Activated CD8-positive, alpha-beta memory T cell treated with anti-CD3 and anti-CD28 coated beads, Interleukin-2, amount 50 U/mL, for 1 hour (primary cell): Measurements from ENCODE around the gene SOST.

Experiments
- DNase-seq: peaks from one replicate; pipeline ENCODE4 v3.0.0-alpha.2; 2020; ENCODE audit errors: extremely low read depth

The SOST gene

GRCh38 chr17:43774304-43775250 is 16.0 kb upstream of the SOST start:
- no peak for DNase-seq

DNA sequence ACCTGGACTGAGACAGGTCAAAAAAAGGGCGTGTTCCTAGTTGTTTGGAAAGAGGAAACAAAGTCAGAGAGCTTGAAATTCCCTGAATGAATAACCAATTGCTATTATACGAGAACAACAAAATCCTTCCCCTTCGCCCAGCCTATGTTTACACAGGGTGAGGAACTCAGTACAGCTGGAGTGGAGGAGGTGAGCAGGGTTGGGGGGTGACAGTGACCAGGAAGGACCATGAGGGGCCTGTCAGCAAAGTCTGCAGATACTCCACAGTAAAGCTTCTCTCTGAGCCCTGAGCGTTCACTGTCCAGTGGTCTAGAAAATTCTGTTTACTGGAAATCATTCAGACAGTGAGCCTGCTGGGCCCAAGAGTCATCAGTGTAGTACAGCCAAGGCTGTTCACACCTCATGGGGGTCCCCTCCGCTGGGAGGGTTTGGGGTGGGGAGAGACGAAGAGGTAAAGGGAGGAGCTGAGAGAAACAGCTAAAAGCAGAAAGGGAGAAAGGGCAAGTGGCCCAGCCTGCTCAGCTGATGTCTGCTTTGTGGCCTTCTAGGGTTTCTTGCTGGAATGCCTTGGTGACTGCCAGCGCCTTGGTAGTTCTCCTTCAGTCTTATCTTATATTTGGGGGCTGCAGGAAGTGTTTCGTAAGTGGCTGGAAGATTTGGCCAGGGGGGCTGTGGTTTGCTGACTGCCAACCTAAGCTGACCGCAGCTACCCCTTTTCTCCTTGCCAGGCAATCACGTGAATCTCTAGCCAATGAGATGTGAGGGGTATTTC is 14.5 kb upstream of the SOST start:
- DNase-seq = no peak

GRCh38 chr17:43771463-43771862 is 12.9 kb upstream of the SOST start:
- no peak for DNase-seq

GRCh38 chr17:43770957-43771356 is 12.4 kb upstream of the SOST start:
- no peak for DNase-seq

- DNase-seq = no peak
Measured at GRCh38 chr17:43769859-43770258, 11.3 kb upstream of the SOST start.

DNA sequence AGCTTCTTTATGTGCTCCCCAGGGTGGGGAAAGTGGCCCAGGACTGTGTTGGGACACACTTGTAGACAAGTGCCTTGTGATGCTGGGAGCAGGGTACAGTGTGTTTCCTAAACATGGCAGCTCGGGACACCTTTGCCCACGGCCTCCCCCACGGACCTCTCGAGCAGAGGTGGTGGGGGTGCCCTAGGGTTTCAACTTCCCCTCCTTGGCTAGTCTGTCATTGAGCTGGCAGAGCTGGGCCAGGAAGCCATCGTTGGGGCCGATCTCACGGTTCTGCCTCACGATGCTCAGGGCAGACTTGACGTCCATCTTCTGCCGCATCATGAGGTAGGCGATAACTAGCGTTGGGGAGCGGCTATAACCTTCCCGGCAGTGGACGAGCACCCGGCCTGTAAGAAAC is 10.8 kb upstream of the SOST start:
- no peak for DNase-seq

DNA sequence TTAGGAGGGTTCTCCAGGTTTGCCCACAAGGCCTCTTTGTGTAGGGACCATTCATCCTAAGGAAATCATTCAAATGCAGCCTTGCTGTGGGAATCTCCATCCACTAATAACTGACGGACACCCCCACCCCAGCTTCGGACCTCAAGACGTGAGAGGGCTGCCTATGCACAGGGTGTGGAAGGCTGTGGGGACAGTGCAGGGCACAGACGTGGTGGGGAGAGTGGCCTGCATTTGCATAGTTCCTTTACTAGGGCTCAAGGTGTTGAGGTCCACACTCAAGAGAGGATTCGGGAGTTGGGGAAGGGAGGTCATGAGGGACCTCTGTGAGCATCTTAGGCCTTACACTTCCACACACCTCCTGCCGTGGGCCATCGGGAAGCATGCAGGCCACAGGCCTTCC is 10.4 kb upstream of the SOST start:
- DNase-seq = no peak

DNA sequence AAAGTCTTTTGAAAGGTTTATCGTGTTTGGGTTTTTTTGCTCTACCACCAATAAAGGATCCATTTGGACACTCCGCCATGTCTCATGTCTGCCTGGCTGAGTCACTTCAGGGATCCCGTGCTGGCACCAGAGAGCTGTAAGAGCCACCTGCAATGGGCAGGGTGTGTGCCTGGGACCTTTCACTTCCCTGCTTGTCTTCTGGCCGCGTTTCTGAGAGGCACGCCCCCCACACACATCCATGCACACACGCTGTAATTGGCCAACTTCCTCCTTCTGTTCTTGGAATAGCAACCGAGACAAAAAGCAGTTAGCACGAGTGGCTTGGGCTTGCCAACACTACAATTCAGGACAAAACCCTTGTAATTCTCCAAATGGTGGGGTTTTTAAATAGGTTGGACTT is 9.8 kb upstream of the SOST start:
- DNase-seq = no peak

- no peak for DNase-seq
Measured at GRCh38 chr17:43767713-43768059, 9.1 kb upstream of the SOST start.

DNA sequence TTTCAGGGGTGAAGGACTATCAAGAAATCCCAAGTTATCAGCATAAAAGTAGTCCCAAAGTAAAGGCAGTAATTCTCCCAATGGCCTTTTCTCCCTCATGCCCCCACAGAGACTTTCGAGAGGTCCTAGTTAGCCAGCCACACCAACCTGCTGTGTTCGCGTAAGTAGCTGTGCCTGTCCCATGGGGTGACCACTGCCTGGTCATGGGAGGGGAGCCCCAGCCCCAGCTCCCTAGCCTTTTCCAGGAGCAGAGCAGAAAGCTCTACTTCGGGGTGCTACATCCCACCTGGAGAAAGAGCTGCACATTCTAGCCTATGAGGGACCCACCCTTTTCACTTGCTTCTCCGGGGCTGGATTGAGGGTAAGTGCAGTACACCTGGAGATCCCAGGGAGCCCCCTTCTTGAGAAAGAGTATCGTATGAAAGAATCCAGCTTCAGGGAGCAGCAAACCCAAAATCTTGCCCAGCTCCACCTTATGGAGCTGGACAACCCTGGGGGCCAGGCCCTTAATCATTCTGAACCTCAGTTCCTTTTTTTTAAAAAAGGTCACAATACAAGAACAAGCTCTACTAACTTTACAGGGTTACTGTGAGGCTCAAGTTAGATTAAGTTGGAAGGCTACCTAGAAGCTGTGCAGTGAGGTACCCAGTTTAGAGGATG is 8.6 kb upstream of the SOST start:
- no peak for DNase-seq

- DNase-seq = no peak
Measured at GRCh38 chr17:43766413-43767052, 7.9 kb upstream of the SOST start.

DNA sequence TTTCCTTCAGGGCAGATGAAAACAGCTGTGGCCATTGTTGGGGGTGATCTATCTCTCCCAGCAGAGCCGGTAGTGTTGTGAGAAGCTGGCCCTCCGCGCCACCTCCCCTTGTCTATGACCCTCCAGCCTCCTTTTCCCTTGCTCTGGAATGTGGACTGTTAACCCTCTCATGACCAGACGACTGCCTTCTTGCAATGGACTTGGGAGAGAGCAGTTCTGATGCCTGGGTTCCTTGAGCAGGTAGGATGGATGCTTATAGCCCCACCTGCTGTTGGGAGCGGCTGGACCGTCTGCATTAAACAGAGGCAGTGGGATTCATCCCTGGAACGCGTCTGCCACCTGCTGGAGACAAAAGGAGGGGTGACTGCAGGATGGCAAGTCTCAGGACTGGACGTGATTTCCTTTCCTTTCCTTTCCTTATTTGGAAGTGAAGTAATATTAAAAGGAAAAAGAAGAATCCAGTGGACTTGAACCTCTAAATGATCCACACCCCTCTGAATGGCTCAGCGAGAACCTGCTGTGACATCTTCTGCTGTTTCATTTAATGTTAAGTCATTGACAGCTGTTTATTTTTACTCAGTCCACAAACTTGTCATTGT is 1.8 kb upstream of the SOST start:
- DNase-seq = peak; percentile 77

- DNase-seq = no peak
Measured at GRCh38 chr17:43759836-43760235, 1.2 kb upstream of the SOST start.

- no peak for DNase-seq
Measured at GRCh38 chr17:43758086-43758485, 505 bp downstream of the SOST start.

DNA sequence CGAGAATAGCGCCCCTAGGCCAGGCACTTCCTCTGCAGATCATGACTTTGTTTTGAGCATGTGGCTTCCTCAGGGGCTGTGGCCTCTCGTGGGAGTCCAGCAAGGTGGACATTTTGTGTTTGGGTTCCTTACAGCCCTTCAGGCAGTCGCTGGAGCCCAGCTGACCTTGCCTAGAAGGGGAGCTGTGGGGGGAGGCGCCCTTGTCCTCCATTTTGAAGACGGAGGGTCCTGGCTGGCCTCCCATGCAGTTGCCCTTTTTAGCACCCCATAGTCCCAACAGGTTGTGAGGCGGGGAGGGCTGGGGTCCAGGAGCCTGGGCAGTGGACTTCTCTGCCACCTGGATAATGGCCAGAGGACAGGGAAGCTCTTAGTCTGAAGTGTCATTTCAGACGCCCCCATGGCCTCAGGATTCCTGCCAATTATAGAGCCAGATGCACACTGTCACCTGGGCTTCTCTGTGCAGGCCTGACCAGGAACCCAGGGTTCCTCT is 1.4 kb downstream of the SOST start:
- DNase-seq = no peak

GRCh38 chr17:43756201-43756600 is 2.4 kb downstream of the SOST start:
- DNase-seq = no peak

GRCh38 chr17:43755389-43755875 is 3.2 kb downstream of the SOST start:
- DNase-seq = no peak

DNA sequence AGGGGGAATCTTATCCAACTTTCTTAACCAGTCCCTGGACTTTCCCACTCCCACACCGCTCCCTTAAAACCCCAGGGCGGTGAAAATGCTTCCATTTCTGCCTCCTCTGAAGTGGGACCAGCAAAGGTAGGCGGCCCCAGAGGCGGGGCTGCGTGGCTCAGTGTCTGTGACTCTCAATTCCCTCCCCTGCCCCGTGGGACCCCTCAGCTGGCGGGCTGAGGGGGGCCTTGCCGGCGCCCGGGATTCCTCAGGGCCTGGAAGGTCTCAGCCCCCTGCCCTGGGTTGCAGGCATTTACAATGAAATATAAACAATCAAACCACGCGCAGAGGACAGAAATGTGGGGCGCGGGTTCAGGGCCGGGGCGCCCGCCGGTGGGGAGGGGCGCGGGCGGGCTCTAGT is 3.6 kb downstream of the SOST start:
- no peak for DNase-seq

GRCh38 chr17:43753493-43754129 is 5.0 kb downstream of the SOST start:
- DNase-seq = no peak

DNA sequence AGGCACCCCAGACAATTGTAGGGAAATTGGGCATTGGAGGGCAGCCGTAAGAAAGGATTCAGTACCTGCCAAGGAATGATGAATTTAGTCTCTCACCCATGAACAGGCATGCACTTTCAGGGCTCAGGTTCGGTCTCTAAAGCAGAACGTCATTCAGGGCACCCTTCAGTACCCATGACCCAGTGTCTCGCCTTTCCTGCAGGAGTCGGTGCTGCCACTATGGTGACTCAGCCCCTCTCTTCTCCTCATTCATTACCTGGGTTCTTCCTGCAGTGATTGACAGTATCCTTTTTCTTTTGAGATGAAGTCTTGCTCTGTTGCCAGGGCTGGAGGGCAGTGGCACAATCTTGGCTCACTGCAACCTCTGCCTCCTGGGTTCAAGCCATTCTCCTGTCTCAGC is 8.4 kb downstream of the SOST start:
- DNase-seq = no peak

GRCh38 chr17:43745541-43745940 is 13.1 kb downstream of the SOST start:
- no peak for DNase-seq
